ENCODE measurements around the gene GEMIN4. TPM values are rescaled to one million over a fixed set of nuclear protein-coding genes. Genes with fewer than 3 reads are reported as not detected.

GEMIN4 gene
- total RNA-seq, 1 experiment from 2014 or later: 24.6 TPM

GRCh38 chr17:746783-747629 lies 5.1 kb downstream of the GEMIN4 start:
- no TSS peak for BruUV-seq (replicated peaks)
- H4K20me1 ChIP-seq (ENCODE audit: low read length): peaks cover 15% of the 10 kb centered on the region
- POLR2A ChIA-PET (ENCODE audit: unreplicated experiment): no interaction called here

GRCh38 chr17:746181-746580 lies 5.9 kb downstream of the GEMIN4 start:
- intact Hi-C loops (cut with micrococcal nuclease): no loop called here
- CTCF ChIA-PET: no interaction called here

More at GRCh38 chr17:746783-747629, 5.1 kb downstream of the GEMIN4 start:
- H3K79me2 ChIP-seq (ENCODE audit: low read length): peaks cover 91% of the 10 kb centered on the region
- no peaks in the 10 kb centered on the region for H3K27me3 ChIP-seq (ENCODE audit: low read length)
- no peak overlapping the region for H3K27ac ChIP-seq (ENCODE audit: low read length)
- ATAC-seq (no peak), DNase-seq (no peak)
- H3F3A ChIP-seq (ENCODE audit: low read length, unreplicated experiment): peaks cover 4% of the 10 kb centered on the region
- intact Hi-C loops (cut with micrococcal nuclease): no loop called here
- TF ChIP-seq EZH2 (IDR thresholded peaks at IDR 0.05; ENCODE audit: low read length, unreplicated experiment) (no peak), EZH2phosphoT487 (IDR thresholded peaks at IDR 0.05; ENCODE audit: borderline replicate concordance, low read length) (no peak)
- TF ChIP-seq, protein P1, sequence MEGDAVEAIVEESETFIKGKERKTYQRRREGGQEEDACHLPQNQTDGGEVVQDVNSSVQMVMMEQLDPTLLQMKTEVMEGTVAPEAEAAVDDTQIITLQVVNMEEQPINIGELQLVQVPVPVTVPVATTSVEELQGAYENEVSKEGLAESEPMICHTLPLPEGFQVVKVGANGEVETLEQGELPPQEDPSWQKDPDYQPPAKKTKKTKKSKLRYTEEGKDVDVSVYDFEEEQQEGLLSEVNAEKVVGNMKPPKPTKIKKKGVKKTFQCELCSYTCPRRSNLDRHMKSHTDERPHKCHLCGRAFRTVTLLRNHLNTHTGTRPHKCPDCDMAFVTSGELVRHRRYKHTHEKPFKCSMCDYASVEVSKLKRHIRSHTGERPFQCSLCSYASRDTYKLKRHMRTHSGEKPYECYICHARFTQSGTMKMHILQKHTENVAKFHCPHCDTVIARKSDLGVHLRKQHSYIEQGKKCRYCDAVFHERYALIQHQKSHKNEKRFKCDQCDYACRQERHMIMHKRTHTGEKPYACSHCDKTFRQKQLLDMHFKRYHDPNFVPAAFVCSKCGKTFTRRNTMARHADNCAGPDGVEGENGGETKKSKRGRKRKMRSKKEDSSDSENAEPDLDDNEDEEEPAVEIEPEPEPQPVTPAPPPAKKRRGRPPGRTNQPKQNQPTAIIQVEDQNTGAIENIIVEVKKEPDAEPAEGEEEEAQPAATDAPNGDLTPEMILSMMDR (conservative IDR thresholded peaks at IDR 0.05; ENCODE audit: low read depth, low read length): no peak
- peaks cover 15% of the 10 kb centered on the region for H3K4me1 ChIP-seq (ENCODE audit: insufficient read depth, low read length)
- no peaks in the 10 kb centered on the region for H3K9me3 ChIP-seq (ENCODE audit: low read length)
- CTCF ChIA-PET: no interaction called here
- H3K4me3 ChIP-seq (ENCODE audit: low read length): no peak overlapping the region
- H3K36me3 ChIP-seq (ENCODE audit: low read depth, low read length): peaks cover 33% of the 10 kb centered on the region
- no peaks in the 10 kb centered on the region for H3K9me2 ChIP-seq (replicated peaks; ENCODE audit: low read length)
- no peak overlapping the region for H3K9ac ChIP-seq (ENCODE audit: low read length)
- no peak overlapping the region for H3K4me2 ChIP-seq (ENCODE audit: low read length)
- no peak overlapping the region for H2AFZ ChIP-seq (ENCODE audit: low read length)

More at GRCh38 chr17:746181-746580, 5.9 kb downstream of the GEMIN4 start:
- no peaks in the 10 kb centered on the region for H3K27me3 ChIP-seq (ENCODE audit: low read length)
- no peak for ATAC-seq
- H3K36me3 ChIP-seq (ENCODE audit: low read depth, low read length): peaks cover 37% of the 10 kb centered on the region
- BruUV-seq (replicated peaks): no TSS peak
- no peak overlapping the region for H3K4me2 ChIP-seq (ENCODE audit: low read length)
- no peaks in the 10 kb centered on the region for H3K9me2 ChIP-seq (replicated peaks; ENCODE audit: low read length)
- H3K4me1 ChIP-seq (ENCODE audit: insufficient read depth, low read length): peaks cover 15% of the 10 kb centered on the region
- no peak overlapping the region for H2AFZ ChIP-seq (ENCODE audit: low read length)
- H3K4me3 ChIP-seq (ENCODE audit: low read length): no peak overlapping the region
- TF ChIP-seq EZH2phosphoT487 (IDR thresholded peaks at IDR 0.05; ENCODE audit: borderline replicate concordance, low read length): no peak
- TF ChIP-seq, protein P1 (conservative IDR thresholded peaks at IDR 0.05; ENCODE audit: low read depth, low read length): no peak
- TF ChIP-seq EZH2 (IDR thresholded peaks at IDR 0.05; ENCODE audit: low read length, unreplicated experiment): no peak
- peaks cover 85% of the 10 kb centered on the region for H3K79me2 ChIP-seq (ENCODE audit: low read length)
- peaks cover 4% of the 10 kb centered on the region for H3F3A ChIP-seq (ENCODE audit: low read length, unreplicated experiment)
- DNase-seq: no peak
- peaks cover 15% of the 10 kb centered on the region for H4K20me1 ChIP-seq (ENCODE audit: low read length)
- POLR2A ChIA-PET (ENCODE audit: unreplicated experiment): no interaction called here
- no peak overlapping the region for H3K9ac ChIP-seq (ENCODE audit: low read length)
- no peaks in the 10 kb centered on the region for H3K9me3 ChIP-seq (ENCODE audit: low read length)
- H3K27ac ChIP-seq (ENCODE audit: low read length): no peak overlapping the region

Measured in PC-3 (cell line).